Stimulated activated CD8-positive, alpha-beta memory T cell treated with anti-CD3 and anti-CD28 coated beads, Interleukin-7, amount 100 ng/mL, for 4 hours (primary cell): ENCODE results near the gene STX12.
"Not testable (repeated sequence)": the region's sequence is repeated elsewhere in the genome, so short reads cannot be mapped to it uniquely, and the experiment has no call there.

Experiments
- DNase-seq, 2 donors: peaks; one replicate each; pipeline ENCODE4 v3.0.0-alpha.2; 2020; ENCODE audit warnings: low read depth in 2 of 2

STX12 gene

DNA sequence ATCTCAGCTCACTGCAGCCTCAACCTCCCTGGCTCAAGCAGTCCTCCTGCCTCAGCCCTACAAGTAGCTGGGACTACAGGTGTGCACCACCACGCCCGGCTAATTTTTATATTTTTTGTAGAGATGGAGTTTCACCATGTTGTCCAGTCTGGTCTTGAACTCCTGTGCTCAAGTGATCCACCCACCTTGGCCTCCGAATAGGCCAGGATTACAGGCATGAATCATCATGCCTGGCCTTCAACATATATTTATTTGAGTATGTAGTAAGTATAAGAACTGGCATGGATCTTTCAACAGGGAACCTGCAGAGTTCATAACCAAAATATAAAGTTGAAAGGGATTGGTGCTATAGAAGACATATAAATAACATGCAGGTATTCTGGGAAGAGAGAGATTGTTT is 2.3 kb downstream of the STX12 start:
- not testable (repeated sequence) for DNase-seq

GRCh38 chr1:27776276-27776675 is 3.3 kb downstream of the STX12 start:
- not testable (repeated sequence) for DNase-seq

DNA sequence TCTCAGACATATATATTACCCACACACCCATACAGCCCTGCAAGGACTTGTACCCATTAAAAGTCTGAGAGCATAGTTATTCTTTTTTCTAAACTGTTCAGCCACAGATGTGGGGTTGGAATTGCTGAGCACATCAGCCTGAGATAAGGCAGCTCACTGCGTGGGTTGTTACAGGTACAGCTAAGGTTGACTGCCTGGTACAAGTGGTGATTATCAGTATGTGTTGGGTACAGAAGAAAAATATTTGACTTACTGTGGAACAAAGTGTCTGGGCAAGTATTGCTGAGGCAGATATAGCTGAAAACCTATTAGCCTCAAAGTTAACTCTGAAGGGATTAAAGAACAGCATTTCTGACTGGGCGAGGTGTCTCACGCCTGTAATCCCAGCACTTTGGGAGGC is 5.0 kb downstream of the STX12 start:
- no peak for DNase-seq

DNA sequence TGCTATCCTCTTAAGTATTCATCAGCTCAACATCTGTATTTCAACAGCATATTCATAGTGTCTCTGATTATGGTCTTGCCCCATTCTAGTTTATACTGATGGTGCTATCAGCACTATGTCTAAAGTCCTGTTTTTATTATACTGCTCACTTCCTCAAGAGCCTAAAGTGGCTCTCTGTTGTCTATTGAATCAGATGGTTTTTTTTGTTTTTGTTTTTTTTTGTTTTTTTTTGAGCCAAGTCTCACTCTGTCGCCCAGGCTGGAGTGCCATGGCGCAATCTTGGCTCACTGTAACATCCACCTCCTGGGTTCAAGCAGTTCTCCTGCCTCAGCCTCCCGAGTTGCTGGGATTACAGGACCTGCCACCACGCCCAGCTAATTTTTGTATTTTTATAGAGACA is 6.1 kb downstream of the STX12 start:
- no peak for DNase-seq

DNA sequence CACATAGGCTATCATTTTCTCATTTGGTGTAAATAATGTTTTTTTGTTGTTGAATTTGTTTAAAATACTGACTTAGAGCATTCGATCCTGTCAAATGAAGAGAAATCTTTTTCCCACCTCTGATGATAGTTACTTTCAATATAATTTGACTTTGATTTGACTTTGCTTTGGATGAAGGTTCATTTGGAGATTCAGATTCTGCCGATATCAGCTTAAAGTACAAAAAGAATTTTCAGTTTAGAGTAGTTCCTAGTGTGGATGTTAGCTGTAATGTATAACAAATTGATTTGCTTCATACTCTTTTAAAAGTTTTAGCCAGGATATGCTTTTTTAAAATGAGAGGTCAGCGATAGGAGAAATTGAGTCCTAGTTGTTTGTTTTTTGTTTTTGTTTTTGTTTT is 9.9 kb downstream of the STX12 start:
- DNase-seq: no peak

- no peak for DNase-seq
Observed at GRCh38 chr1:27784700-27785099, 11.7 kb downstream of the STX12 start.

DNA sequence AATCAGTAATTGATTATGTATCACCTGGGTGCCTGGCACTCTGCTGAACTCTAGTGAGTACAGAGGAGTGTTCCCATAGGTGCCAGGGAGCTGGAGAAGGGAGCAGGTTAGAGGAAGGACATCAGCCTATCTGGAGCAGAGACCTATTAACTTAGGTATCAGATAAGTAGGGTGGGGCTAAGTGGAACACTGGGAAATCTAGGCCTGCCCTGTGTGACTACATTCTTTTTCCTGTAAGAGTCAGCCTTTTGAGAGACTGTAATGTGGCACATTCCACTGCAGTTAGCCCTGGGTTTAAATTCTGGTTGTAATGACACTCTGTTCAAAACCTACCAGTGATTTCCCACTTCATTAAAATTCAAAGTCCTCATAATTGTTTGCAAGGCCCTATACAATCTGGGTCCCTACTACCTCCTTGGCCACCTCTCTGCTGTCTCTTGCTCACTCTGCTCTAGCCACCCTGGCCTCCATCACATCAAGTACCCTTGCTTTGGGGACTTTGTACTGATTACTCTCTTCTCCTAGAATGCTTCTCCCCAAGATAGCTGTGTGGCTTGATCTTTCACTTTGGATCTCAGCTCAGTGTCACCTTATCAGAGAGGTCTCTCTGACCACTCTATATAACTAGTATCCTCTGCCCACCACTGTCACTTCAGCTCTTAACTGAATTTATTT is 12.9 kb downstream of the STX12 start:
- DNase-seq: no peak

DNA sequence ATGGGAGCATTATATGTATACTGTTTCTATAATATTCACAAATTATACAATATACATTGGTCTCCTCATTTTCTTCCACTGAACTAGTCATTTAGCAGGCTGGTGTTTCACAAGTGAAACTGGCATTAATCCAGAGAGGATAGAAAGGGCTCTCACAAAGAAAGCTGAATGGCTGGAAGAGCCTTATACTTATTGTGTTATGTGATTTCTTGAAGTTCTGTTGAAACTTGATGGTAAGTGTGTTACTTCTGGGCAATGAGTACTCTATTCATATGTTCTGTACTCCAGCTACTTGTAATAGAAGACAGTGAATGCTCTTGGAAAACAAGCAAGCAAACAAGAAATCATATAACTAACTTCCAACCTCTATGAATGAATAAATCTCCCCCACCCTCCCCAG is 14.9 kb downstream of the STX12 start:
- no peak for DNase-seq

GRCh38 chr1:27789540-27790041 is 16.6 kb downstream of the STX12 start:
- no peak for DNase-seq

GRCh38 chr1:27790270-27790669 is 17.3 kb downstream of the STX12 start:
- not testable (repeated sequence) for DNase-seq

DNA sequence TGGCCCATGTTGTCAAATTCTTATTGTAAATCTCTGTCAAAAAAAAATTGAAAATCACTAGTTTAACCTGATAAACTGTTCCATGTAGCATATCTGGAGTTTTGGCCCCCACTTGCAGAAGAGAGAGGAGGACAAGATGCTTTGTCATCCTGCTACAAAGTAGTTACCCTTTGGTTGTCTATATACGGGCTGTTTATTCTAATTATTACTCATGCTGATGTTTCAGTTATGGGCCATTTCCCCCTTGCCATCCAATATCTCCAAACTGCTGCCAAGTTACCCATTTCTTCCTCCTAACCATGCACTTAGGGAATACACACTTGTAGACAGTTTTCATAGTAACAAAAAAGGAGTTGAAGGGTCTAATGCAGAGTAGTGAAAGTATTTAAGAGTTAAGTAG is 22.6 kb downstream of the STX12 start:
- DNase-seq: no peak

GRCh38 chr1:27804791-27805190 is 31.8 kb downstream of the STX12 start:
- DNase-seq: no peak

DNA sequence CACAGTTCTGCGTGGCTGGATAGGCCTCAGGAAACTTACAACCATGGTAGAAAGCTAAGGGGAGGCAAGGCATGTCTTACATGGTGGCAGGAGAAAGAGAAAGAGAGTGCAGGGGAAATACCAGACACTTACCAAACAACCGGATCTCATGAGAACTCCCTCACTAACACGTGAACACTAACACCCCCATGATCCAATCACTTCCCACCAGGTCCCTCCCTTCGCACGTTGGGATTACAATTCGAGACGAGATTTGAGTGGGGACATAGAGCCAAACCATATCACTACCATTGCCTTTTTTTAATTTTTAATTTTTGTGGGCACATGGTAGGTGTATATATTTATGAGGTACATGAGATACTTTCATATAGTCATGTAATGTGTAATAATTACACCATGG is 33.7 kb downstream of the STX12 start:
- no peak for DNase-seq

GRCh38 chr1:27807385-27807784 is 34.4 kb downstream of the STX12 start:
- DNase-seq: no peak

- not testable (repeated sequence) for DNase-seq
Observed at GRCh38 chr1:27808131-27808530, 35.1 kb downstream of the STX12 start.

- no peak for DNase-seq
Observed at GRCh38 chr1:27809883-27810282, 36.9 kb downstream of the STX12 start.

GRCh38 chr1:27811741-27812500 is 38.9 kb downstream of the STX12 start:
- DNase-seq: no peak

DNA sequence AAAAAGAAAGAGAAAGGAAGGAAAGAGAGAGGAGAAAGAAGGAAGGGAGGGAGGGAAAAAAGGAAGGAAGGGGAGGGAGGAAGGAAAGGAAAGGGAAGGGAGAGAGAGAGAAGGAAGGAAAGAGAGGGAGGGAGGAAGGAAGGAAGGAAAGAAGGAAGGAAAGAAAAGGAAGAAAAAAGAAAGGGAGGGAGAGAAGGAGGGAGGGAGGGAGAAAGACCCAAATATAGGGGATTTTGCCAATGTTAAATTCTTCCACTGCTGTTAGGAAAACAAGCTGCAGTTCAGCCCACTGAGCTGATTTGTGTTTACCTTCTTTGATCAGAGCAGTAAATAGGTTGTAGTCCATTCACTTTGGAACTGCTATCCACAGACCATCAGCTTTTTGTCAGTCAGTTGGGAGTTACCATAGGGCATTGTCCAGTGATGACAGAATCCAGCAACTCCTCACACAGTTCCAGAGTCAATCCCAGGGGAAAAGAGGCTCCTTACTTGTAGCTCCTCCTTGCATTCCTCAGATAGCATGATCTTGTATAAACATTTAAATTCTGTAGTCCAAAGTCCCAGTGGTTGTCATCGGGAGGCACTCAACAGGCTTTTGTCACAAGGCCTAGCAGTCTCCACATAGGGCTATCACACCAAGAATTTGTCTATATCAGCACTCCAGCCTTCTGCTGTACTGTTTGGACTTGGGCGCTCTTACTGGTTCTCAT is 44.1 kb downstream of the STX12 start:
- DNase-seq: no peak

DNA sequence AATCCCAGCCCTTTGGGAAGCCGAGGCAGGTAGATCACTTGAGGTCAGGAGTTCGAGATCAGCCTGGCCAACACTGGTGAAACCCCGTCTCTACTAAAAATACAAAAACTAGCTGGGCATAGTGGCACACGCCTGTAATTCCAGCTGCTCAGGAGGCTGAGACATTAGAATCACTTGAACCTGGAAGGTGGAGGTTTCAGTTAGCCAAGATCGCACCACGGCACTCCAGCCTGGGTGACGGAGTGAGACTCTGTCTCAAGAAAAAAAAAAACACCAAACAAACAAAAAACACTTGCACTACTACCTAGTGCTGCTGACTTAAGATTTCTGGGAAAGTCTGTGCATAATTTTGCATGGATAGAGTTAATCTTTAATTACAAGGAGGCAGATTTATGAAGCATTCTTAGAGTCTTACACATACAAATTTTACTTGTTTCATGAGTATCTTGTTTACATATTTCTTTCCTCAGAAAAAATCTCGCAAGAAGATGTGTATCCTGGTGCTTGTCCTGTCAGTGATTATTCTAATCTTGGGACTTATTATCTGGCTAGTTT is 48.8 kb downstream of the STX12 start:
- no peak for DNase-seq

DNA sequence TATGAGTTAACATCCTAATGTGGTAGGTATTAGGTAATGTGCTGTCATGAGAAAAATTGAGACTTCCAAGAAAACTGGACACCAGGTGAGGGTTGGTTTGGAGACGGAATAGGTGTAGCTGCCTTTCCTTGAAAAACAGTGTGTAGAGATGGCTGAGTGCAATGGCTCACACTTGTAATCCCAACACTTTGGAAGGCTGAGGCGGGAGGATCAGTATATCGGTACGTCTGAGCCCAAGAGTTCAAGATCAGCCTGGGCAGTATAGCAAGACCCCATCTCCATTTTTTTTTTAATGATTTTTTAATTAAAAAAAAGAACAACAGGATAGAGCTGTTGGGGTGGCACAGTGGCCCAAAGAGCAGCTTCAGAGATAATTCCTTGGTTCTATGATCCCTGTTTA is 50.8 kb downstream of the STX12 start:
- no peak for DNase-seq

GRCh38 chr1:27824411-27824810 is 51.4 kb downstream of the STX12 start:
- DNase-seq: no peak

DNA sequence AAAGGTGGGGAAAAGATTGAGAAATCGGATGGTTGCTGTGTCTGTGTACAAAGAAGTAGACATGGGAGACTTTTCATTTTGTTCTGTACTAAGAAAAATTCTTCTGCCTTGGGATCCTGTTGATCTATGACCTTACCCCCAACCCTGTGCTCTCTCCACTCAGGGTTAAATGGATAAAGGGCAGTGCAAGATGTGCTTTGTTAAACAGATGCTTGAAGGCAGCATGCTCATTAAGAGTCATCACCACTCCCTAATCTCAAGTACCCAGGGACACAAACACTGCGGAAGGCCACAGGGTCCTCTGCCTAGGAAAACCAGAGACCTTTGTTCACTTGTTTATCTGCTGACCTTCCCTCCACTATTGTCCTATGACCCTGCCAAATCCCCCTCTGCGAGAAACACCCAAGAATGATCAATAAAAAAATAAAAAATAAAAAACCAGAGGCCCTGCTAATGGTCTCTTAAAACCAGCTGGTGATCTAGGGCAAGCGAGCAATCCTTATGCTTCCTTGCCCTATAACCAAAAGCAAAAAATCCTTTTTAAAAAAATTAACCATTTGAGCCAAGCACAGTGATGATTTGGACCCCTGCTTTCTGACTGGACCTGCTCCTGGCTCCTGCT is 56.4 kb downstream of the STX12 start:
- not testable (repeated sequence) for DNase-seq
